Activated CD8-positive, alpha-beta memory T cell treated with anti-CD3 and anti-CD28 coated beads for 36 hours (primary cell): ENCODE results near the gene ADAM12. TPM values are rescaled to one million over a fixed set of nuclear protein-coding genes. Genes with fewer than 3 reads are reported as not detected.

Source experiments
- CTCF ChIA-PET: fragments of 350-600 bp; sonication (Branson Sonifier 250); formaldehyde crosslinking; loops from one replicate; lab custom pipeline; 2021; ENCODE audit warnings: antibody characterized with exemption; lab: Charles Lee
- POLR2A ChIA-PET: fragments of 350-600 bp; sonication (Branson Sonifier 250); formaldehyde crosslinking; loops from one replicate; lab custom pipeline; 2021; ENCODE audit warnings: antibody characterized with exemption; lab: Charles Lee
- total RNA-seq, 2 experiments: library from RNA; stranded (reverse); gene quantifications; one replicate each; pipeline ENCODE4 v1.2.3, GENCODE V29; 2021

Gene ADAM12
- total RNA-seq, 2 experiments from 2014 or later = 0.15 to 0.32 TPM

DNA sequence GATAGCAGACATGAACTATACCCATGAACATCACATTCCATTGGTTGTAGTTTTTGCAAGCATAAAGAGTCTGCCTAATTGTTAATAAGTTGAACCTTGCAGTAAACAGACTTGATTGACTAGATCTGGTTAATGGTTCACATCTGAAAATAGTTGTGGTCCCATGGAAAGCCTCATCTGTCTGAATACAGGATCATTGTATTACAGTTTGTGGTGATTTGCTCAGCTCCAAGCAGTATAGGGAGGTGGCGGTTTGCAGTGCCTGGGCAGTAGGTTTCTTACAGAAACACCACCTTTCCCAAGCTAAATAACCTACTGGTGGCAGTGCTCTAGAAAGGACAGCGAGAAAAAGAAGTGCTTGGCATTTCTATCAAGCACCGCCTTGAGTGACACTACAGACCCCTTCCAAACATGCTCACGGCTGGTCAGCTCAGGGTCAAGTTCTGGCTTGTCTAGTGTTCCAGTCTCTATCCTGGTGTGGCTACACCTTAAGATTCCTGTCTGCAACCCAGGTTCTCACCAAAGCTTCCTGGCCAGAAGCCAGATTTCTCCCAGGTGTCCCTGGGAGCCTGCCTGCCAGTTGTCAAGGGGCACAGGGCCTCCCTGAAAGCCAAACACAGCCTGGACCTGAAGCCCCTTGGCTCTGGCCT lies 372.0 kb downstream of the ADAM12 start:
- ChIA-PET POLR2A (no interaction called here), CTCF (no interaction called here)

DNA sequence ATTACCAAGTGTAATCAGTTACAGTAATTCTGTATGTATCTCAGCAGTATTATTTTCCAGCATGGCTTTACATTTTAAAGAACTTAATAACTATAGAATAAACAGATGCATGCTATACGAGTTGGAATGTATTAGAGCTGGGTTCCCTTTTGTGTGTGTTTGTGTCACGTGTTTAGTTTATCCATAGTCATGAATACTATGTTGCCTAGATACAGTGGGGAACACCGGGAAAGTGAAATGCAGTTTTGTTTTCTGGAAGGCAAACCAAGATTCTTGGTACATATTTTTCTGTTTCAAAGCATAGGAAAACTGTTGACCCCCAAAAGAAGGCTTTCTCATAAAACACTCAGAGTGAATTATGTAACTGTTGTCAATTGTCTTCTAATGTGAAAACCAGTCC lies 372.9 kb downstream of the ADAM12 start:
- CTCF ChIA-PET = no interaction called here
- POLR2A ChIA-PET = no interaction called here

- ChIA-PET POLR2A (no interaction called here), CTCF (interaction anchor here (0.7 kb wide), 1 partner anchor 291 kb away, joined by 7 read pairs; no protein-coding TSS in a partner anchor)
Measured at GRCh38 chr10:126014309-126014708, 374.0 kb downstream of the ADAM12 start.

DNA sequence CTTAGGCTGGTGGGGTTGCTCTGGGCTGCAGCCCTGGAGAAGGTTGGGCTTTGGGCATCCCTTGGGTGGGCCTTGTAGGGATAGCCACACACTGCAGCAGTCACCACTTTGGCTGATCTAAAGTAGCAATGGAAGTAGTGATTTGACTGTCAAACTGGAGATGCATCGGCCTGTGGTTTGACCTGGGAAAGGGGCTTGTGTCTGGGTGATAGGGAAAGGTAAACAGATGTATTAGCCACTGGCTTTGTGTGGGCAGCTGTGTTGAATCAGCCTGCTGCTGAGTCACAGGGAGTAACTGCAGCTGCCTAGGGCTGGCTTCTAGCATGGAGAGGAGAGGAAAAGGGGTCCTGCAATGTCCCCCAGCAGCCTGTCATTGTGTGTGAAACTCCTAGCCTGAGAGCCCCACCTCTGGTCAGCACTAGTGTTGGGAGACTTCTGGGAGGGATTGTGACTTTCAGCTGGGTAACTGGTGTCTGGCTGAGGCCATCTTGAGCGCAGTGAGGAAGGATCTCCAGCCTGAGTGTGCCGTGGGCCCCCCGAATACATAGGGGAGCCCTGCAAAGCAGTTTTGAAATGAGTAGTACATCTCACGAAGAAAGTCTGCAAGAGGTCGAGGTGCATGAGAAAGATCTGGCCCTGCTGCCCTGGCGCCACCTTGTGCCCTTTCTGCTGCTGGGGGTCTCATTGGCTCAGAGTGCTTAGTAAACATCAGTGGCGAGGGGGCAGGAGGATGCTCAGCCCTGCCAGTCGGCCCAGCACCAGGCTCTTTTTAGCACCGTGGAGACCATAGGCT lies 374.6 kb downstream of the ADAM12 start:
- ChIA-PET CTCF (interaction anchor here (0.7 kb wide), 1 partner anchor 290 kb away, joined by 7 read pairs; no protein-coding TSS in a partner anchor), POLR2A (no interaction called here)

- POLR2A ChIA-PET = no interaction called here
- CTCF ChIA-PET = no interaction called here
Measured at GRCh38 chr10:126012485-126012884, 375.8 kb downstream of the ADAM12 start.

GRCh38 chr10:126011995-126012394 lies 376.3 kb downstream of the ADAM12 start:
- POLR2A ChIA-PET = no interaction called here
- CTCF ChIA-PET = no interaction called here

DNA sequence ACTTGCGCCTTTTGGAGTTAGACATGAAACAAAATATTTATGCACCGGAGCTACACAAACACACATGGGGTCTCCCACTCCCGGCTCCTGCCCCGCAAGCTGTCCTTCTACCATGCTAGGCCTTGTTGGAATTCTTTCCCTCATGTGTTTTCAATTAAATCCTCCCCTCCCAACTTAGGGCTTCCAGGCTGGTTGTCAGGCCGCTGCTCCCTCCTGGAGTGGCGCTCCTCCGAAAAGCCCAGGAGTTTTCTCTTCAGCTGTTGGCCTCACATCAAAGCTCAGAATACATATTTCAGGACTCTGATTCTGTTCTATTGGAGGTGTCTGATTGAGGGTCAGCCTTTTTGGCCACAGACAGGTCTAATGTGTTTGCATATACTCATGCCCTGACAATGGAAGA lies 378.6 kb downstream of the ADAM12 start:
- CTCF ChIA-PET = no interaction called here
- POLR2A ChIA-PET = no interaction called here

GRCh38 chr10:126006906-126007305 lies 381.4 kb downstream of the ADAM12 start:
- POLR2A ChIA-PET = no interaction called here

DNA sequence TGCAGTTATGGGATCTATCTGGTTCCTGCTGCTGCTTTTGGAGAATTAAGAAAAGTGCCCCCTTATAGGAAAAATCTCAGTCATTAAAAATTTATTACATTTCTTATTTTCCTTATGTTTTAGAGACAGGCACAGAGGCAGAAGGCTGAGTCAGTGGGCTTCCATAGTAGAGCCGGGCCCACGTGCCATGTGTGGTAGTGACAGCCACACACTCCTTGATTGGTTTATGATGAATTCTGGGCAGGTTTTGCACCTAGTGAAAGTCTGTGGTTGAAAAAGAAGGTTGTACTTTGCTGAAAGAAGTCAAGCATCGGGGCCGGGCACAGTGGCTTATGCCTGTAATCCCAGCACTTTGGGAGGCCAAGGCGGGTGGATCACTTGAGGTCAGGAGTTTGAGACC lies 382.0 kb downstream of the ADAM12 start:
- ChIA-PET CTCF (no interaction called here), POLR2A (no interaction called here)

More at GRCh38 chr10:126006906-126007305, 381.4 kb downstream of the ADAM12 start:
- CTCF ChIA-PET = no interaction called here

- CTCF ChIA-PET = interaction anchor here (0.7 kb wide), 1 partner anchor 302 kb away, joined by 3 read pairs; no protein-coding TSS in a partner anchor
- POLR2A ChIA-PET = no interaction called here
Measured at GRCh38 chr10:126004752-126005151, 383.5 kb downstream of the ADAM12 start.

DNA sequence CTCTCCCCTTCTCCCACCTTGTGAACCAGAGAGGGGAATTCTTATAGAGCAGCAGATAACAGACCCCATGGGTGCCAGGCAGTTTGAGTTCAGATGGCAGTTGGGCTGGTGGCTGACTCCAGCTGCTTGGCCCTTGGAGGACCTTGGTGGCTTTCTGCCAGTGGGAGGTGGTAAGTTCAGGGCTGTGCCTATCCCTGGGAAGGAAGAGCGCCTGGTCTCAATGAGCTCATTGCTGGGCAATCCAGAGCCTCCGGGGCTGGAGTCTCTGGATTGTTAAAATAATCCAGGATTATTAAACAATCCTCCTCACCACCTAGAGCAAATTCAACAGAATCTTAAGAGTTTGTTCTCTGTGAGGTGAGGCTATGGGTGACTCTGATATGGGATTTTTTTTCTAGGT lies 386.7 kb downstream of the ADAM12 start:
- ChIA-PET CTCF (no interaction called here), POLR2A (no interaction called here)

DNA sequence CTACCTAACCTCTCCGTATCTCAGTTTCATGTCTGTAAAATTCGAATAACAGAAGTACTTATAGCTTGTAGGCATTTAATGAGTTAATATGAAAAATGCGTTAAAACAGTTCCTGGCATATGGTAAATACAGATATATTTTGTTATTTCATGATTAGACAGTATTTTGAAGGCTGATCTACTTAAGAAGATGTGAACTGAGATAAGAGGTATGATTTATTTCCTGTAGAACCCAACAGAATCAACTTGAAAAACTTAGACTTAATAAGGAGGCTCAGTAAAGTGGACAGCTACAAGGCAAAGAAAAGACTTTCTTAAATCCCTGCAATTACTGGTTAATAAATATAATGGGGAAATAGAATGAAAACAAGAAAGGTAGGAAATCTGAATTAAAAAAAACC lies 388.6 kb downstream of the ADAM12 start:
- POLR2A ChIA-PET = no interaction called here
- CTCF ChIA-PET = no interaction called here

DNA sequence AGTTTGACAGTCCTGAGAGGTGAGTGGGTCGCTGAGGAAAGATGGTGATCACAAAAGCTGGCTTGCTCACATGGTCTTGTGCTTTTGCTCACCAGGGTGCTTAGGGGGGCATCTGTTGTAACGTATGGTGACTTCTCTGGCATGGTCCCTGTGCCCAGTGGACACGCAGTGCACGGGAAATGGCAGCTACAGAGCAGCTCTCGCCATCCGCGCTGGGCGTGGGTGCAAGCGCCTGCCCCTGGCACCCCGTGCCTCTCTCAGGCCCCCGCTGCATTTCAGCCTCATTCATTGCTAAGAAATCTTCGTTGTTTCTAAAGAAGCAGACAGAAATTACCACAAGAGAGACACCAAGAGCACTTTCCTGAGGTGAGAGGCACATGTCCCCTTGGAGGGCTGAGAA lies 390.7 kb downstream of the ADAM12 start:
- ChIA-PET CTCF (no interaction called here), POLR2A (no interaction called here)

DNA sequence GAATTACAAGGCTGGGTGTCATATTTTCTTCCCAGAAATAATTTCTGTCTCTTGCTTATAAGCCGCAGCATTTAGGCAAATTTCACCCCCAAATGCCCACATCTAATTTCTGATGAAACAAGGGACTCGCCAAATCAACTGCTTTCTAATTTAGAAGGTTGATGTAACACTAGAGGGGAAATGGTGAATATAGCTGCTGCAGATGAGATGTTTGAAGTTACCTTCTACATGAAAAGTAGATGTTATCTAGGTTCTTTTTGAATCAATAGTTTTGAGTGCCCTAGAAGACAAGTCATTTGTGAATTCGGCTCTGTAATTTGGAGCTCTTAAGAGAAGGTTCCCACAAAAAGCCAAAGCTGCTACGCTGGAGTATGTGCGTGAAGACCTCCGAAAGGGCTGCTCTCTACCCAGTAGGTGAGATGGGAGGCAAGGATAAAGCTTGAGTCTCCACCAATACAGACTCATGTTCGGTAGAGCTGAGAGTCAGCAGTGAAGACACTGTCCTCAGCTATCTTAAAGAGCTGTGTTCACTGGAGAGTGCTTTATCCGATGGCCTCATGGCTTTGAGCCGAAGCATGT lies 392.5 kb downstream of the ADAM12 start:
- ChIA-PET POLR2A (no interaction called here), CTCF (interaction anchor here (0.9 kb wide), 1 partner anchor 128 kb away, joined by 6 read pairs; no protein-coding TSS in a partner anchor)

- ChIA-PET CTCF (no interaction called here), POLR2A (no interaction called here)
Measured at GRCh38 chr10:125994601-125995000, 393.7 kb downstream of the ADAM12 start.

GRCh38 chr10:125992254-125992653 lies 396.0 kb downstream of the ADAM12 start:
- CTCF ChIA-PET = no interaction called here
- POLR2A ChIA-PET = no interaction called here

- ChIA-PET CTCF (no interaction called here), POLR2A (no interaction called here)
Measured at GRCh38 chr10:125991392-125991791, 396.9 kb downstream of the ADAM12 start.

GRCh38 chr10:125990974-125991373 lies 397.3 kb downstream of the ADAM12 start:
- ChIA-PET CTCF (no interaction called here), POLR2A (no interaction called here)

- POLR2A ChIA-PET = no interaction called here
- CTCF ChIA-PET = no interaction called here
Measured at GRCh38 chr10:125989791-125990190, 398.5 kb downstream of the ADAM12 start.

GRCh38 chr10:125985557-125986240 lies 402.6 kb downstream of the ADAM12 start:
- CTCF ChIA-PET = no interaction called here
- POLR2A ChIA-PET = no interaction called here
